Measurements from ENCODE around the gene PGBD1.

The PGBD1 gene

GRCh38 chr6:28351087-28351486, 69.7 kb downstream of the PGBD1 start:
- peak overlapping the region; percentile 99; the same call in 1 of the 2 replicates for H3K9ac ChIP-seq (ENCODE audit: low read depth, low read length)
- no peaks in the 10 kb centered on the region; the same call in 1 of the 2 replicates for H3K4me1 ChIP-seq (ENCODE audit: insufficient read depth, low read length)
- 0 out of 2 replicates have a peak, but pooled peaks cover 3% of the 10 kb centered on the region for H3K36me3 ChIP-seq (ENCODE audit: insufficient read depth, low read length)
- H3K9me3 ChIP-seq (ENCODE audit: control insufficient read depth, insufficient read depth, low read length), result no peaks in the 10 kb centered on the region; the same call in 1 of the 2 replicates

- no peaks in the 10 kb centered on the region; the same call in 1 of the 2 replicates for H3K9me3 ChIP-seq (ENCODE audit: control insufficient read depth, insufficient read depth, low read length)
- H3K9ac ChIP-seq (ENCODE audit: low read depth, low read length), result no peak overlapping the region
- H3K4me1 ChIP-seq (ENCODE audit: insufficient read depth, low read length), result peaks cover 2% of the 10 kb centered on the region; the same call in 1 of the 2 replicates
- 0 out of 2 replicates have a peak, but pooled peaks cover 3% of the 10 kb centered on the region for H3K36me3 ChIP-seq (ENCODE audit: insufficient read depth, low read length)
Measured at GRCh38 chr6:28351493-28351925, 70.1 kb downstream of the PGBD1 start.
